IMR-90 (cell line): ENCODE results near the gene GPR137. TPM values are rescaled to one million over a fixed set of nuclear protein-coding genes. Genes with fewer than 3 reads are reported as not detected.

Experiments
- ATAC-seq: fragments of 200-7000 bp; cut with Tn5 transposase; 2 replicates; pipeline ENCODE4 v1.9.1; 2020; ENCODE audit warnings: low read depth, mild to moderate bottlenecking, moderate library complexity
- BruUV-seq: library from RNA; stranded (reverse); fragments of 400-500 nt; replicated peaks from 2 replicates; lab custom pipeline; 2021; lab: Mats Ljungman, UMichigan
- CTCF ChIA-PET: fragments of 300-600 bp; formaldehyde crosslinking; extraction: SDS; loops from one replicate; lab custom pipeline; 2021; ENCODE audit warnings: antibody characterized with exemption; lab: Yijun Ruan, JAX
- POLR2A ChIA-PET: fragments of 300-600 bp; sonication (Branson Sonifier 250); formaldehyde crosslinking; loops from one replicate; lab custom pipeline; 2022; ENCODE audit warnings: antibody characterized with exemption; ENCODE audit not compliant: unreplicated experiment; lab: Charles Lee
- DNase-seq: peaks from one replicate; pipeline ENCODE4 v3.0.0; 2013
- H2AFZ ChIP-seq: replicated peaks from 2 replicates; pipeline ENCODE3; 2013; ENCODE audit warnings: low read length, mild to moderate bottlenecking; ENCODE audit not compliant: poor library complexity
- H2AK5ac ChIP-seq: 2 replicates; pipeline ENCODE4 v1.6.1; 2013; ENCODE audit warnings: low read depth, low read length, inconsistent platforms
- H2AK9ac ChIP-seq: replicated peaks from 2 replicates; pipeline ENCODE3; 2013; ENCODE audit warnings: mild to moderate bottlenecking, low read depth, low read length, moderate library complexity; ENCODE audit not compliant: poor library complexity
- H2BK120ac ChIP-seq: 2 replicates; pipeline ENCODE4 v1.6.1; 2013; ENCODE audit warnings: low read depth, low read length, inconsistent platforms
- H2BK15ac ChIP-seq: 3 replicates; pipeline ENCODE4 v1.6.1; 2013; ENCODE audit warnings: low read depth, low read length, inconsistent platforms
- H2BK20ac ChIP-seq: 2 replicates; pipeline ENCODE4 v1.6.1; 2013; ENCODE audit warnings: low read depth, mild to moderate bottlenecking, inconsistent platforms, low read length, moderate library complexity
- H2BK5ac ChIP-seq: 2 replicates; pipeline ENCODE4 v1.6.1; 2013; ENCODE audit warnings: mild to moderate bottlenecking, low read depth, low read length, inconsistent platforms; ENCODE audit not compliant: poor library complexity, severe bottlenecking
- H3K14ac ChIP-seq: replicated peaks from 2 replicates; pipeline ENCODE4 v1.6.1; 2013; ENCODE audit warnings: low read depth, low read length, inconsistent platforms
- H3K18ac ChIP-seq: 2 replicates; pipeline ENCODE4 v1.6.1; 2013; ENCODE audit warnings: low read depth, low read length, control low read depth
- H3K23ac ChIP-seq: 2 replicates; pipeline ENCODE4 v1.6.1; 2013; ENCODE audit warnings: low read depth, low read length, inconsistent platforms
- H3K27ac ChIP-seq: 2 replicates; pipeline ENCODE4 v1.5.1; 2013; ENCODE audit warnings: mild to moderate bottlenecking, control low read depth, low read length; ENCODE audit not compliant: insufficient read depth
- H3K27me3 ChIP-seq: 2 replicates; pipeline ENCODE4 v1.6.1; 2013; ENCODE audit warnings: low read length; ENCODE audit not compliant: control insufficient read depth, insufficient read depth
- H3K36me3 ChIP-seq: 2 replicates; pipeline ENCODE4 v1.6.1; 2013; ENCODE audit warnings: low read length, mixed read lengths; ENCODE audit not compliant: control insufficient read depth, insufficient read depth
- H3K4ac ChIP-seq: 2 replicates; pipeline ENCODE4 v1.6.1; 2013; ENCODE audit warnings: low read depth, low read length, inconsistent platforms
- H3K4me1 ChIP-seq: 2 replicates; pipeline ENCODE4 v1.6.1; 2013; ENCODE audit warnings: low read length, mixed read lengths; ENCODE audit not compliant: control insufficient read depth, insufficient read depth
- H3K4me2 ChIP-seq: 2 replicates; pipeline ENCODE4 v1.6.1; 2013; ENCODE audit warnings: low read depth, mild to moderate bottlenecking, control low read depth, low read length, moderate library complexity
- H3K4me3 ChIP-seq: 2 replicates; pipeline ENCODE4 v1.5.1; 2013; ENCODE audit warnings: low read depth, mild to moderate bottlenecking, control low read depth, low read length, moderate library complexity; ENCODE audit not compliant: insufficient read depth
- H3K56ac ChIP-seq: 2 replicates; pipeline ENCODE4 v1.6.1; 2013; ENCODE audit warnings: low read length, inconsistent platforms; ENCODE audit not compliant: insufficient read depth; ENCODE audit errors: extremely low read depth
- H3K79me1 ChIP-seq, 2 experiments: 2 replicates each; pipeline ENCODE4 v1.6.1; 2013; ENCODE audit warnings: low read length in 2 of 2, inconsistent platforms in 1 of 2, low read depth in 1 of 2
- H3K9ac ChIP-seq: 2 replicates; pipeline ENCODE4 v1.6.1; 2013; ENCODE audit warnings: low read depth, low read length, control low read depth
- H3K9me1 ChIP-seq: 2 replicates; pipeline ENCODE4 v1.6.1; 2013; ENCODE audit warnings: low read length, inconsistent platforms; ENCODE audit not compliant: insufficient read depth
- H3K9me3 ChIP-seq: 2 replicates; pipeline ENCODE4 v1.6.1; 2013; ENCODE audit warnings: low read length; ENCODE audit not compliant: control insufficient read depth, insufficient read depth
- H4K20me1 ChIP-seq: 2 replicates; pipeline ENCODE4 v1.6.1; 2013; ENCODE audit warnings: low read length, inconsistent platforms; ENCODE audit not compliant: insufficient read depth
- H4K5ac ChIP-seq: 2 replicates; pipeline ENCODE4 v1.6.1; 2013; ENCODE audit warnings: mild to moderate bottlenecking, low read depth, low read length, control low read depth
- H4K8ac ChIP-seq, 2 experiments: 2 replicates each; pipeline ENCODE4 v1.6.1; 2013; ENCODE audit warnings: low read depth in 2 of 2, low read length in 2 of 2, control low read depth in 1 of 2, inconsistent platforms in 1 of 2
- H4K91ac ChIP-seq: 2 replicates; pipeline ENCODE4 v1.6.1; 2013; ENCODE audit warnings: low read depth, low read length, inconsistent platforms; ENCODE audit not compliant: insufficient read depth
- BHLHE40 ChIP-seq: fragments of 150-350 bp; IDR thresholded peaks from 2 replicates; pipeline ENCODE4 v1.6.1; 2016; ENCODE audit warnings: mild to moderate bottlenecking, low read depth, low read length
- CHD1 ChIP-seq: IDR thresholded peaks from 2 replicates; pipeline ENCODE4 v1.6.1; 2012; ENCODE audit warnings: low read depth, low read length, improper control_type of control experiment
- MAZ ChIP-seq: IDR thresholded peaks from 2 replicates; pipeline ENCODE4 v1.6.1; 2012; ENCODE audit warnings: low read depth, mild to moderate bottlenecking, low read length, improper control_type of control experiment, moderate library complexity, borderline replicate concordance
- MXI1 ChIP-seq: IDR thresholded peaks from 2 replicates; pipeline ENCODE4 v1.6.1; 2012; ENCODE audit warnings: low read depth, mild to moderate bottlenecking, low read length, moderate library complexity, borderline replicate concordance
- NFE2L2 ChIP-seq: fragments of 150-350 bp; IDR thresholded peaks from 2 replicates; pipeline ENCODE4 v1.6.1; 2016; ENCODE audit warnings: low read depth, mild to moderate bottlenecking, low read length
- RAD21 ChIP-seq: IDR thresholded peaks from 2 replicates; pipeline ENCODE4 v1.6.1; 2012; ENCODE audit warnings: low read length, improper control_type of control experiment
- RFX5 ChIP-seq: IDR thresholded peaks from 2 replicates; pipeline ENCODE4 v1.8.0; 2012; ENCODE audit warnings: low read depth, mild to moderate bottlenecking, low read length, moderate library complexity
- WGBS, 2 experiments: methylation state at CpG; one replicate each; pipeline versions ENCODE4 v1.1.5 to v1.1.7; 2013; ENCODE audit warnings: missing lambda C conversion rate in 2 of 2; ENCODE audit not compliant: insufficient read length in 1 of 2; ENCODE audit errors: extremely low coverage in 2 of 2; 5-methylcytosine and 5-hydroxymethylcytosine counted together
- dilution Hi-C: fragments of 300-500 bp; cut with HindIII; formaldehyde crosslinking; loops from one replicate; pipeline ENCODE4 v1.14.3; 2018; ENCODE audit warnings: low sequenced_read_pairs; ENCODE audit not compliant: unreplicated experiment
- in situ Hi-C: fragments of 300-500 bp; cut with MboI; formaldehyde crosslinking; loops from 3 replicates; pipeline ENCODE4 v1.14.3; 2019; ENCODE audit warnings: low sequenced_read_pairs, inconsistent platforms, mixed read lengths
- intact Hi-C: fragments of 100-400 bp; cut with micrococcal nuclease; formaldehyde crosslinking; loops from 2 replicates; pipeline ENCODE4 v1.10.0; 2022
- polyA plus RNA-seq, 3 experiments: library from polyadenylated mRNA; depleted of rRNA; stranded (reverse); fragments of >200 nt; gene quantifications; 2 replicates each; pipeline ENCODE4 v1.2.3, GENCODE V29; 2012; ENCODE audit warnings: low replicate concordance in 1 of 3
- total RNA-seq: library from RNA; depleted of rRNA; stranded (reverse); fragments of >200 nt; gene quantifications from 2 replicates; pipeline ENCODE4 v1.2.3, GENCODE V29; 2012
- TF ChIP-seq, protein P1 (sequence below): fragments of 150-350 bp; IDR thresholded peaks from 2 replicates; pipeline ENCODE4 v1.6.1; 2016; ENCODE audit warnings: low read depth, mild to moderate bottlenecking, low read length, moderate library complexity, borderline replicate concordance
- TF ChIP-seq, protein P2 (sequence below): conservative IDR thresholded peaks from 2 replicates; pipeline ENCODE4 v1.5.1; 2012; ENCODE audit warnings: mild to moderate bottlenecking, low read depth, low read length, improper control_type of control experiment
- TF ChIP-seq, protein P3 (sequence below): fragments of 150-350 bp; IDR thresholded peaks from 2 replicates; pipeline ENCODE4 v1.6.1; 2017; ENCODE audit warnings: mild to moderate bottlenecking, antibody characterized with exemption, low read length, low read depth

The GPR137 gene
- total and polyA plus RNA-seq, 2 of the 4 experiments (the other 2 are of a cell fraction): 3.6 to 26.0 TPM

DNA sequence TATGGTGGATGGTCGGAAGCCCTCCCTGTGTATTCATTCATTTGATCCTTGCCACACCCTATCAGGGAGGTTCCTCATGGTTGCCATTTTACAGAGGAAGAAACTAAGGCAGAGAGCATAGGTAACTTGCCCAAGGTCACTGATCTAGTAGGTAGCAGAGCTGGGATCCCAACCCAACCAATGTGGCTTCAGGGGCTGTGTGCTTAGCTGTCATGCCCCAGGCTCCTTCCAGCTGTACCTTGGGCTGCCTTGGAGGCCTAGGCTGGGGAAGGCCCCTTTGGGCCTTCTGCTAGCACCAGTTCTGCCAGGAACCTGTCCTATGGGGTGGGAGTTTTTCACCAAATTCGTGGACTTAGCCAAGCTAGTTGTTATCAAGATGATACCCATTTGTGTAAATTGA is 9.8 kb upstream of the GPR137 start:
- no CpG with 5 or more reads among the region's 2 CpGs for WGBS, 2 experiments
- Histone ChIP-seq H3K27me3 (no peaks in the 10 kb centered on the region), H3K36me3 (peaks cover 30% of the 10 kb centered on the region), H3K4me3 (no peak overlapping the region), H2AFZ (no peak overlapping the region), H3K4ac (no peak overlapping the region), H2BK20ac (no peak overlapping the region), H3K23ac (no peak overlapping the region), H3K9me1 (peaks cover 5% of the 10 kb centered on the region; the same call in 1 of the 2 replicates), H2BK15ac (no peak overlapping the region), H3K9me3 (no peaks in the 10 kb centered on the region), H3K18ac (no peak overlapping the region), H3K4me2 (no peak overlapping the region), H2AK5ac (no peak overlapping the region), H3K9ac (no peak overlapping the region), H4K8ac (no peak overlapping the region), H3K14ac (no peak overlapping the region), H2BK120ac (no peak overlapping the region), H2BK5ac (no peak overlapping the region), H4K20me1 (no peaks in the 10 kb centered on the region), H3K56ac (no peak overlapping the region), H3K4me1 (peaks cover 4% of the 10 kb centered on the region), H2AK9ac (no peak overlapping the region), H3K79me1 (peaks cover 9 to 19% of the 10 kb centered on the region in 2 experiments), H4K91ac (no peak overlapping the region), H3K27ac (no peak overlapping the region), H4K5ac (no peak overlapping the region)
- POLR2A ChIA-PET: no interaction called here
- TF ChIP-seq MAZ: no peak
- TF ChIP-seq, protein P1, sequence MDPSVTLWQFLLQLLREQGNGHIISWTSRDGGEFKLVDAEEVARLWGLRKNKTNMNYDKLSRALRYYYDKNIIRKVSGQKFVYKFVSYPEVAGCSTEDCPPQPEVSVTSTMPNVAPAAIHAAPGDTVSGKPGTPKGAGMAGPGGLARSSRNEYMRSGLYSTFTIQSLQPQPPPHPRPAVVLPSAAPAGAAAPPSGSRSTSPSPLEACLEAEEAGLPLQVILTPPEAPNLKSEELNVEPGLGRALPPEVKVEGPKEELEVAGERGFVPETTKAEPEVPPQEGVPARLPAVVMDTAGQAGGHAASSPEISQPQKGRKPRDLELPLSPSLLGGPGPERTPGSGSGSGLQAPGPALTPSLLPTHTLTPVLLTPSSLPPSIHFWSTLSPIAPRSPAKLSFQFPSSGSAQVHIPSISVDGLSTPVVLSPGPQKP: no peak
- TF ChIP-seq MXI1: no peak
- TF ChIP-seq, protein P2, sequence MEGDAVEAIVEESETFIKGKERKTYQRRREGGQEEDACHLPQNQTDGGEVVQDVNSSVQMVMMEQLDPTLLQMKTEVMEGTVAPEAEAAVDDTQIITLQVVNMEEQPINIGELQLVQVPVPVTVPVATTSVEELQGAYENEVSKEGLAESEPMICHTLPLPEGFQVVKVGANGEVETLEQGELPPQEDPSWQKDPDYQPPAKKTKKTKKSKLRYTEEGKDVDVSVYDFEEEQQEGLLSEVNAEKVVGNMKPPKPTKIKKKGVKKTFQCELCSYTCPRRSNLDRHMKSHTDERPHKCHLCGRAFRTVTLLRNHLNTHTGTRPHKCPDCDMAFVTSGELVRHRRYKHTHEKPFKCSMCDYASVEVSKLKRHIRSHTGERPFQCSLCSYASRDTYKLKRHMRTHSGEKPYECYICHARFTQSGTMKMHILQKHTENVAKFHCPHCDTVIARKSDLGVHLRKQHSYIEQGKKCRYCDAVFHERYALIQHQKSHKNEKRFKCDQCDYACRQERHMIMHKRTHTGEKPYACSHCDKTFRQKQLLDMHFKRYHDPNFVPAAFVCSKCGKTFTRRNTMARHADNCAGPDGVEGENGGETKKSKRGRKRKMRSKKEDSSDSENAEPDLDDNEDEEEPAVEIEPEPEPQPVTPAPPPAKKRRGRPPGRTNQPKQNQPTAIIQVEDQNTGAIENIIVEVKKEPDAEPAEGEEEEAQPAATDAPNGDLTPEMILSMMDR: no peak
- TF ChIP-seq CHD1: no peak
- no peak for TF ChIP-seq NFE2L2
- TF ChIP-seq, protein P3, sequence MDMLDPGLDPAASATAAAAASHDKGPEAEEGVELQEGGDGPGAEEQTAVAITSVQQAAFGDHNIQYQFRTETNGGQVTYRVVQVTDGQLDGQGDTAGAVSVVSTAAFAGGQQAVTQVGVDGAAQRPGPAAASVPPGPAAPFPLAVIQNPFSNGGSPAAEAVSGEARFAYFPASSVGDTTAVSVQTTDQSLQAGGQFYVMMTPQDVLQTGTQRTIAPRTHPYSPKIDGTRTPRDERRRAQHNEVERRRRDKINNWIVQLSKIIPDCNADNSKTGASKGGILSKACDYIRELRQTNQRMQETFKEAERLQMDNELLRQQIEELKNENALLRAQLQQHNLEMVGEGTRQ: no peak
- TF ChIP-seq BHLHE40: no peak
- no peak for TF ChIP-seq RFX5
- no peak for TF ChIP-seq RAD21
- in situ Hi-C loops: no loop called here
- CTCF ChIA-PET: interaction anchor here (1.0 to 1.3 kb wide), 2 partner anchors 71 to 79 kb away, joined by 3 to 4 read pairs; no protein-coding TSS in a partner anchor
- dilution Hi-C loops: no loop called here
- no peak for DNase-seq
- BruUV-seq: no TSS peak
- no peak for ATAC-seq
- intact Hi-C loops: no loop called here
